Mesodermal cell (in vitro differentiated cells): ENCODE measurements around the gene SH3PXD2B.

Source experiments
- H3K27ac ChIP-seq: 2 replicates; pipeline ENCODE4 v1.7.0; 2013; ENCODE audit warnings: mild to moderate bottlenecking, low read depth, low read length, moderate library complexity; ENCODE audit not compliant: severe bottlenecking
- H3K36me3 ChIP-seq: 2 replicates; pipeline ENCODE4 v1.7.1; 2013; ENCODE audit warnings: mild to moderate bottlenecking, low read length, moderate library complexity; ENCODE audit not compliant: control insufficient read depth, insufficient read depth
- H3K4me1 ChIP-seq: one replicate; pipeline ENCODE4 v1.7.1; 2013; ENCODE audit warnings: mild to moderate bottlenecking, low read length; ENCODE audit not compliant: insufficient read depth, control insufficient read depth, poor library complexity, severe bottlenecking
- H3K4me3 ChIP-seq: 2 replicates; pipeline ENCODE4 v1.7.0; 2013; ENCODE audit warnings: low read length, control low read depth, mild to moderate bottlenecking; ENCODE audit not compliant: insufficient read depth, poor library complexity, severe bottlenecking; ENCODE audit errors: extremely low read depth
- H3K9me3 ChIP-seq: 2 replicates; pipeline ENCODE4 v1.7.1; 2013; ENCODE audit warnings: mild to moderate bottlenecking, low read length, moderate library complexity; ENCODE audit not compliant: control insufficient read depth
- WGBS, 2 experiments: methylation state at CpG; one replicate each; pipeline ENCODE4 v1.1.5; 2013; ENCODE audit warnings: missing lambda C conversion rate in 2 of 2; ENCODE audit not compliant: insufficient coverage in 2 of 2; 5-methylcytosine and 5-hydroxymethylcytosine counted together

Gene SH3PXD2B

GRCh38 chr5:172473427-172473826 is 19.1 kb upstream of the SH3PXD2B start:
- no peaks in the 10 kb centered on the region for H3K4me1 ChIP-seq
- H3K9me3 ChIP-seq = no peaks in the 10 kb centered on the region
- 95 to 97% methylated on average over 5 of the region's 5 CpGs for WGBS, 2 experiments
- H3K36me3 ChIP-seq = no peaks in the 10 kb centered on the region
- H3K27ac ChIP-seq = no peak overlapping the region
- H3K4me3 ChIP-seq = no peak overlapping the region

GRCh38 chr5:172469697-172470096 is 15.4 kb upstream of the SH3PXD2B start:
- 66 to 75% methylated on average over 4 to 5 of the region's 7 CpGs for WGBS, 2 experiments
- Histone ChIP-seq H3K27ac (no peak overlapping the region), H3K9me3 (no peaks in the 10 kb centered on the region), H3K4me1 (no peaks in the 10 kb centered on the region), H3K36me3 (no peaks in the 10 kb centered on the region), H3K4me3 (no peak overlapping the region)

GRCh38 chr5:172466062-172466461 is 11.7 kb upstream of the SH3PXD2B start:
- WGBS, 2 experiments = 94 to 95% methylated on average over 6 of the region's 7 CpGs
- no peak overlapping the region for H3K27ac ChIP-seq
- H3K4me3 ChIP-seq = no peak overlapping the region
- no peaks in the 10 kb centered on the region for H3K36me3 ChIP-seq
- no peaks in the 10 kb centered on the region for H3K4me1 ChIP-seq
- peaks cover 7% of the 10 kb centered on the region for H3K9me3 ChIP-seq

GRCh38 chr5:172463031-172463430 is 8.7 kb upstream of the SH3PXD2B start:
- Histone ChIP-seq H3K4me3 (no peak overlapping the region), H3K36me3 (no peaks in the 10 kb centered on the region), H3K4me1 (peaks cover 11% of the 10 kb centered on the region), H3K27ac (no peak overlapping the region), H3K9me3 (peaks cover 7% of the 10 kb centered on the region)
- 91 to 95% methylated on average over 8 to 9 of the region's 9 CpGs for WGBS, 2 experiments

- peaks cover 24% of the 10 kb centered on the region for H3K4me1 ChIP-seq
- H3K4me3 ChIP-seq = no peak overlapping the region
- 96 to 98% methylated on average over 5 of the region's 5 CpGs for WGBS, 2 experiments
- peaks cover 7% of the 10 kb centered on the region for H3K9me3 ChIP-seq
- H3K36me3 ChIP-seq = no peaks in the 10 kb centered on the region
- no peak overlapping the region for H3K27ac ChIP-seq
Observed at GRCh38 chr5:172459783-172460165, 5.4 kb upstream of the SH3PXD2B start.

- 81 to 91% methylated on average over 6 to 8 of the region's 9 CpGs for WGBS, 2 experiments
- no peaks in the 10 kb centered on the region for H3K36me3 ChIP-seq
- H3K4me1 ChIP-seq = peaks cover 24% of the 10 kb centered on the region
- H3K9me3 ChIP-seq = peaks cover 6% of the 10 kb centered on the region
- H3K4me3 ChIP-seq = no peak overlapping the region
- no peak overlapping the region for H3K27ac ChIP-seq
Observed at GRCh38 chr5:172458976-172459782, 4.9 kb upstream of the SH3PXD2B start.

GRCh38 chr5:172456076-172456722 is 1.9 kb upstream of the SH3PXD2B start:
- Histone ChIP-seq H3K4me1 (peaks cover 28% of the 10 kb centered on the region), H3K27ac (peak overlapping the region; percentile 83), H3K4me3 (no peak overlapping the region), H3K36me3 (peaks cover 11% of the 10 kb centered on the region), H3K9me3 (no peaks in the 10 kb centered on the region)
- 65 to 68% methylated on average over 8 to 9 of the region's 10 CpGs for WGBS, 2 experiments

- Histone ChIP-seq H3K27ac (peak overlapping the region; percentile 83), H3K9me3 (no peaks in the 10 kb centered on the region), H3K36me3 (peaks cover 17% of the 10 kb centered on the region), H3K4me3 (peak overlapping the region; percentile 42), H3K4me1 (peaks cover 24% of the 10 kb centered on the region)
- 43 to 46% methylated on average over 11 to 13 of the region's 13 CpGs for WGBS, 2 experiments
Observed at GRCh38 chr5:172455511-172456061, 1.3 kb upstream of the SH3PXD2B start.

GRCh38 chr5:172455087-172455381 is 709 bp upstream of the SH3PXD2B start:
- peak overlapping the region; percentile 42 for H3K4me3 ChIP-seq
- H3K36me3 ChIP-seq = peaks cover 22% of the 10 kb centered on the region
- WGBS, 2 experiments = 45 to 54% methylated on average over 8 of the region's 8 CpGs
- peaks cover 23% of the 10 kb centered on the region for H3K4me1 ChIP-seq
- H3K9me3 ChIP-seq = no peaks in the 10 kb centered on the region
- H3K27ac ChIP-seq = peak overlapping the region; percentile 83

GRCh38 chr5:172453986-172454357 is 353 bp downstream of the SH3PXD2B start:
- 0 to 1% methylated on average over 28 to 31 of the region's 35 CpGs for WGBS, 2 experiments

More at GRCh38 chr5:172453986-172454357, 353 bp downstream of the SH3PXD2B start:
- peak overlapping the region; percentile 93 for H3K27ac ChIP-seq
- H3K9me3 ChIP-seq = no peaks in the 10 kb centered on the region
- H3K4me3 ChIP-seq = peak overlapping the region; percentile 84
- H3K36me3 ChIP-seq = peaks cover 32% of the 10 kb centered on the region
- H3K4me1 ChIP-seq = peaks cover 18% of the 10 kb centered on the region
